ENCODE data around the gene CLEC14A.
A peak's percentile ranks its signal among the peaks of the same experiment; 100 is the strongest.

The CLEC14A gene

DNA sequence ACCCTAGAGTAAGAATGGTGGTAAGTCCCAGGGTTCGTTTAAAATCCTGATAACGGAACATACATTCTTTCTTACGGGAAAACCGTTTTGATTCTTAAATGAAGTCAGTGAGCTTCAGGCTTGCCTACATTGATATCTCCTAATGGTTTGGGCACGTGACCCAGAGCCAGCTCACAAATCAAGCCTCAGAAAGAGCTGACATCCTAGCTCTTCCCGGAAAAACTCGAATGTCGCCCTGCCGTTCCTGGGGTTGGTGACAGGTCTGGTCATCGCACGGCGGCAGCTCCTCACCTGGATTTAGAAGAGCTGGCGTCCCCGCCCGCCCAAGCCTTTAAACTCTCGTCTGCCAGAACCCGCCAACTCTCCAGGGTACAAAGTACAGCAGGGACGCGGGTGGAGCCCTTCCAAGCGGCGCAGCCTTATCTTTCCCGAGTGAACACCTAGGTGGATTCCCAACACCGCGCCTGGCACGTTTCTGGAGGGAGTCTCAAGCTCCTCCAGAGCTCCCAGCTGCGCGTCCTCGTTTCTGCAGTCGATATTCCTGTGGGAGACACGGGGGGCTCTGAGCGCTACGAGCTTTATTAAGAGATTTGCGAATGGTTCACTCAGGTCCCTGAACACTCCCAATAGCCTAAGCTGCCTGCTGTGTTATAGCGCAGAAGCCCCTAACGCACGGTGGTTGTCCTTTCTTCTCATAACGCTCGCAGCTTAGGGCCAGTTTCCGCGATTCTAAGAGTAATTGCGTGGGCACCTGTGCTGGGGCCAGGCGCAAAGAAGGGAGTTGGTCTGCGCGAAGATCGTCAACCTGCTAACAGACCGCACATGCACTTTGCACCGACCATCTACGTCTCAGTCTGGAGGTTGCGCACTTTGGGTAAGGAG lies 47.9 kb downstream of the CLEC14A start, which contains the start of gene SSTR1:
TSS of gene SSTR1 (plus strand) at position 169 of the 882 bp plus-strand sequence. CDS start 1,486 bp downstream, outside the sequence.
- DNase-seq (ENCODE audit: low spot score in 2 of 2) (no peak), ATAC-seq (replicated peaks; ENCODE audit: extremely low read depth, poor library complexity, severe bottlenecking) (no peak)
- no peak within 1 kb of the TSS for H3K27ac Mint-ChIP-seq (ENCODE audit: low read depth)
- no peaks in the 10 kb centered on the region for H3K36me3 Mint-ChIP-seq (ENCODE audit: insufficient read depth)
- H3K9me3 Mint-ChIP-seq = no peaks in the 10 kb centered on the region
- peak within 1 kb of the TSS; percentile 16 for H3K4me3 Mint-ChIP-seq
- peaks cover 25% of the 10 kb centered on the region for H3K4me1 Mint-ChIP-seq
- H3K27me3 Mint-ChIP-seq = peaks cover 74% of the 10 kb centered on the region

DNA sequence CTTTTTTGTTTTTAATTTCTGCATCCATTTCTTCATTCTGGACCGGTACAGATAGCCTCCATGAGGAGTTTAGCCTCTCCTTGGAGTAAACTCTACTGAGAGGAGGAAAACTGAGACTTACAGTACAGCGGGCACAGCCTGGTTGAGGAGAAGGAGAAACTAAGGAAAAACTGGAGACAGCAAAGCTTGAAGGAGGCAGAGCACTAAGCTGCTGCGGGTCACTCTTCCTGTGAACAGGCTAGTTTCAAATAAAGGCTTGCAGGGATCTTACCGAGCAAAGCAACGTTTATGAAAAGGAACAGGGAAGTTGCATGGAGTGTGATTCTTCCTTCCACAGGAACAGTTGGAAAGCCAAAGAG lies 48.5 kb downstream of the CLEC14A start:
- no peak overlapping the region for H3K27ac Mint-ChIP-seq (ENCODE audit: low read depth)
- no peak for ATAC-seq (replicated peaks; ENCODE audit: extremely low read depth, poor library complexity, severe bottlenecking)
- no peaks in the 10 kb centered on the region for H3K9me3 Mint-ChIP-seq
- no peak overlapping the region for H3K4me3 Mint-ChIP-seq
- H3K27me3 Mint-ChIP-seq = peaks cover 70% of the 10 kb centered on the region
- H3K4me1 Mint-ChIP-seq = peaks cover 25% of the 10 kb centered on the region
- DNase-seq (ENCODE audit: low spot score in 2 of 2) = no peak
- no peaks in the 10 kb centered on the region for H3K36me3 Mint-ChIP-seq (ENCODE audit: insufficient read depth)

DNA sequence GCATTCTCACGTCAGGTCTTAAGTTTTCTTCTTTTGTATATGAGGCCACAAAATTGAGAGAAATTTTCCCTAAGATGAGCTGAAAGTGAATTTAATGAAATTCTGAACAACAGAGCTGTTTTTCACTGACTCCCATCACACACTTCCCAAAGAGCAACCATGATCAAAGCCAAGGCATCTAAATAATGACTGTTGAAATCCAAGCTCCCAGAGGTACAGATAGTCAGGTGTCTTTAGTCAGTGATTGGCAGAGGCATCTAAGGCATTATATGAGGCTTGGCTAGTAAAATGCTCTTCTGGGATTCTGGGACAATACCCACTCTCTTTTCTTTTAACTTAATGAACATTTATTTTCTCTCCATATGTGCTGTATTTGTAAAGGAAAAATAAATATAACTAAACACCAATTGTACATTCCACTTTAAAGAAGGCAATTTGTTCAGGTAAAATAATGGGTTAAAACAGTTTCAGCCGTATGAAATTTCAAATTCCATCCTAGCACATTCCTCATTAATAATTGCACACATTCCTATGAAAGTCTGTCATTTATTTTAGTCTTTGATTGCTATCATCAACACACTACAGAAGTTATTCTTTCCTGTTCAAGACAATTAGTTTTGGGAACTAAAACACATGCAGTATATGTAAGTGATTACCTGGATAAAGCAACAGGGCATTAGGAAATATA lies 49.1 kb downstream of the CLEC14A start:
- Mint-ChIP-seq H3K27ac (ENCODE audit: low read depth) (no peak overlapping the region), H3K9me3 (no peaks in the 10 kb centered on the region), H3K27me3 (peaks cover 65% of the 10 kb centered on the region), H3K4me3 (no peak overlapping the region), H3K4me1 (peaks cover 25% of the 10 kb centered on the region), H3K36me3 (ENCODE audit: insufficient read depth) (no peaks in the 10 kb centered on the region)
- ATAC-seq (replicated peaks; ENCODE audit: extremely low read depth, poor library complexity, severe bottlenecking) = no peak
- no peak for DNase-seq (ENCODE audit: low spot score in 2 of 2)

DNA sequence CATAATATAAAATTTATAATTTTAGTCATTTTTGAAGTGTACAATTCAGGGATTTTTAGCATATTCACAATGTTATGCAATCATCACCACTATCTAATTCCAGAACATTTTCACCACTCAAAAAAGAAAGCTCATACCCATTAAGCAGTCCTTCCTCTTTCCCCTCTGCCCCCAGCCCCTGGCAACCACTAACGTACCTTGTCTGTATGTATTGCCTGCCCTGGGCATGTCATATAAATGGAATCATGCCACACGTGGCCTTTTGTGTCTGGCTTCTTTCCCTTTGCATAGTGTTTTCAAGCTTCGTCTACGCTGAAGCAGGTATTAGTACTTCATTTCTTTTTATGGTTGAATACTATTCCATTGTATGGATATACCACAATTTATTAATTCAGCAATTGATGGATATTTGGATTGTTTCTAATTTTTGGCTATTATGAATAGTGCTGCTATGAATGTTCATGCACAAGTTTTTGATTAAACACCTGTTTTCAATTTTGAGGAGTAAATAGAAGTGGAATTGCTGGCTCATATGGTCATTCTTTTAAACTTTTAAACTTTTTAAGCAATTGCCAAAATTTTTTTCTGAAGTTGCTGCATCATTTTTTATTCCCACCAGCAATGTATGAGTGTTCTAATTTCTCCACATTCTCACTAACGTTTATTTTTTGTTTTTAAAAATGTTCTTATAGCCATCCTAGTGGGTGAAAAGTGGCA lies 49.8 kb downstream of the CLEC14A start:
- DNase-seq (ENCODE audit: low spot score in 2 of 2) (no peak), ATAC-seq (replicated peaks; ENCODE audit: extremely low read depth, poor library complexity, severe bottlenecking) (no peak)
- Mint-ChIP-seq H3K4me1 (peaks cover 25% of the 10 kb centered on the region), H3K27ac (ENCODE audit: low read depth) (no peak overlapping the region), H3K4me3 (no peak overlapping the region), H3K9me3 (no peaks in the 10 kb centered on the region), H3K36me3 (ENCODE audit: insufficient read depth) (no peaks in the 10 kb centered on the region), H3K27me3 (peaks cover 58% of the 10 kb centered on the region)

DNA sequence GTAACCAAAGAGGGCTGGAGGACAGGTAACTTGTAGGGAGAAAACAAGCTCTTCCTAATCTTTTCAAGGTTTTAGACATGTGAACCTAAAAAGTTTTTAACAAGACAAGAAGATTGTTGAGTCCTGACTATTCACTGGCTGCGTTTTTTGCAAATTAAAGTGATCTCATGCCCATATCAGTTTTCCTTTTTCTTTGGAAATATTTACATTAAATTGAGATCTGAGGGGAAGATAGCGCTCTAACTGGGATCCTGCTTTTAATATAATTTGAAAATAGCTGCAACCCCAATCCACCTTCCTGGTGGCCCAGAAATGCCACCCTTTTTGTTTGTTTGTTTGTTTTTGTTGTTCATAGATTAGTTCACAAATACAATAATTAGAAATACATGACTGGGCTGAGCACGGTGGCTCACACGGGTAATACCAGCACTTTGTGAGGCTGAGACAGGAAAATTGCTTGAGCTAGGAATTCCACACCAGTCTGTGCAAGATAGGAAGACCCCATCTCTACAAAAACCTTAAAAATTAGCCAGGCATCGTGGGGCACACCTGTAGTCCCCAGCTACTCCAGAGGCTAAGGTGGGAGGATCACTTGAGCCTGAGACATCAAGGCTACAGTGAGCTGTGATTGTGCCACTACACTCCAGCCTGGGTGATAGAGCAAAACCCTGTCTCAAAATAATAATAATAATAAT lies 50.6 kb downstream of the CLEC14A start:
- ATAC-seq (replicated peaks; ENCODE audit: extremely low read depth, poor library complexity, severe bottlenecking) (no peak), DNase-seq (ENCODE audit: low spot score in 2 of 2) (no peak)
- no peaks in the 10 kb centered on the region for H3K36me3 Mint-ChIP-seq (ENCODE audit: insufficient read depth)
- peaks cover 50% of the 10 kb centered on the region for H3K27me3 Mint-ChIP-seq
- no peak overlapping the region for H3K27ac Mint-ChIP-seq (ENCODE audit: low read depth)
- H3K9me3 Mint-ChIP-seq = no peaks in the 10 kb centered on the region
- H3K4me3 Mint-ChIP-seq = no peak overlapping the region
- H3K4me1 Mint-ChIP-seq = peaks cover 19% of the 10 kb centered on the region

DNA sequence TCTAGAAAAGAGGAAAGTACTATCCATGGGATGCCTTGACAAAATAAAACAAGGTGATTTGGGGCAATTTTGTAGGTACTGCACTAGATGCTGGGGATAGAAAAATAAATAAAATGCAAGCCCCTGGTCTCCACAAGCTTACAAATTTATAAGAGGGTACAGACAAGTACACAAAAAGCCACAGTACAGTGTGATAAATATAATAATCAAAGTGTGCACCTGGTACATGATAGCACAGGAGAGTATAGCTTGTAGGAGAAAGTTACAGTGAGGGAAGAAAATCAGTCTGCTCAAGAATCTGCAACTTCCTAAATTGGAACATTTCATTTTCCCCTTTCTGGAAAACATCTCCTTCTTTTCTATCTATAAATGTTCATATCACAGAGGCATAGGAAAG lies 51.2 kb downstream of the CLEC14A start:
- DNase-seq (ENCODE audit: low spot score in 2 of 2) (no peak), ATAC-seq (replicated peaks; ENCODE audit: extremely low read depth, poor library complexity, severe bottlenecking) (no peak)
- Mint-ChIP-seq H3K4me1 (peaks cover 17% of the 10 kb centered on the region), H3K36me3 (ENCODE audit: insufficient read depth) (no peaks in the 10 kb centered on the region), H3K9me3 (no peaks in the 10 kb centered on the region), H3K4me3 (no peak overlapping the region), H3K27ac (ENCODE audit: low read depth) (no peak overlapping the region), H3K27me3 (peaks cover 44% of the 10 kb centered on the region)
